HG03280 (cell line): ENCODE measurements around the gene NKD2.

Experiments
- ATAC-seq: cut with Tn5 transposase; IDR thresholded peaks from one replicate; pipeline ENCODE4 v1.9.1; 2021; ENCODE audit warnings: mild to moderate bottlenecking, moderate library complexity; ENCODE audit not compliant: unreplicated experiment

NKD2 gene

GRCh38 chr5:978054-978453 lies 30.5 kb upstream of the NKD2 start:
- ATAC-seq = no peak

DNA sequence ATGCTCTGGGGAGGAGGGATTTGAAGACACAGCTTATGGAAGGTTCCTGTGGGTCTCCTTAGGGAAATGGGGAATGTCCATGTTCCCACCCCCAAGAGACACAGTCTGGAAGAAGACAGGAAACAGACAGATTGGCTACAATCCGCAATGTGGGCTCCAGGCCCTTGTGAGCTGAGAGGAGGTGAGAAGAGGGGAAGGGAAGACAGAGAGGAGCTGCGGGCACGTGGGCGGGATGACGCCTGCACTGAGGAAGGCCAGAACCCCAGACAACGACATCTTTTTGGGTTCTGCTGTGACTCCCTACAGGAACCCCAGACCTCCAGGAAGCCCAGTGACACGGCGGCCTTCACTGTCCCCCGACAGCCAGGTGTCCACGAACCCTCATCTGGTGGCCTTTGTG lies 29.9 kb upstream of the NKD2 start:
- ATAC-seq = no peak

- ATAC-seq = no peak
These were observed 29.3 kb upstream of the NKD2 start for GRCh38 chr5:979100-979817.

GRCh38 chr5:980001-980588 lies 28.5 kb upstream of the NKD2 start:
- no peak for ATAC-seq

- ATAC-seq = no peak
These were observed 27.6 kb upstream of the NKD2 start for GRCh38 chr5:980966-981365.

DNA sequence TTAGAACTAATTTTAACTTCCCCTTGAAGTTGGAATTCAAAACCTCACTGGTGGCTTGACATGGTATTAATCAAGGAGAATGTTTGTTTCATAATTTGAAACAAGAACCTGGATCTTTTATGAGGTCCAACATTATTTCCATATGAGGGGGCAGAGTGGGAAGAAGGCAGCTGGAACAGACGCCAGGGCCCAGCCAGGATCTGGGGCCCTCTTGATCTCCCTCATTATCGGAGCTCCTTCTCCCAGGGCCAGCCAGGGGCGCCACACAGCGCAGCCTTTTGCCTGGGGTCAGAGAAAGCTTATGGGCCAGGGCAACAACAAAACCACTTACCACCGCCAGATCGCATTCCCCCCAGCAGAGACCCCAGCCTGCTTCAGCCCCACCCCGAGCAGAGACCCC lies 27.1 kb upstream of the NKD2 start:
- ATAC-seq = no peak

DNA sequence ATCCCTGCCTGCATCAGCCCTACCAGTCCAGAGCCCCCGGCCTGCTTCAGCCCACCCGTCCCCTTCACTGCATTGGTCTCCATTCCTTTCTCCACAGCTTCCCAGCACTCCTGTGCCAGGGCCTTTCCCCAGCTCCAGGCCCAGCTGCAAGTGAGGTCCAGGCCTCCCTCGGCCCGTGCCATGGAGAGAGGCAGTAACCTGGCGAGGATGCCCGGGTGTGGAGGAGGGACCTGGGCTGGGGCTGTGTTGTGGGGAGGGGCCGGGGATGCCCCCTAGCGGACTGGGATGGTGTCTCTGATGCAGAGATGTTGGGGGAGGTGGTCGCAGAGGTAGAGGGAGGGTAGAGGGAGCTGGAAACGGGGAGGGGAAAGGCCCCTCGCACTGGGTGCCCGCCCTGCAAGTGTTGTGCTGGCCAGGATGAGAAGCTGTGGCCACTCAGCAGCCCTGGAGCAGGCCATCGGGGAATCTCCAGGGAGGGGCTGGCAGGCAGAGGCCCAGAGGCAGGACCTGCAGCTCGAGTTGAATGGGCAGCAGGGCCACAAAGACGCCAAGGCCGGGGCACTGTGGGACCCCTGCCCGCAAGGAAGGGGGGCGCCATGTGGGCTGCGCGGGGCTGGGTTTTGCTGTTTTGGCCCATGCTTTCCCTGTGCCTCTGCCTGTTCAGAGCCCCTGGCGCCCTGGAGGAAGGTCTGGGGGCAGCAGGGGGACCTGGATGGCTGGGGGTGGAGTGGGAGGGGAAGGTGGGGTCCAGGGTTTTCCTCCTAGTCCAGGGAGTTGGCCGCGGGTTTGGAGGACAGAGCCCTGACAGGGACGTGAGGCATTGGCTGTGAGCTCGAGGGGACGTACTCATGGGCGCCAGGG lies 26.0 kb upstream of the NKD2 start:
- no peak for ATAC-seq

DNA sequence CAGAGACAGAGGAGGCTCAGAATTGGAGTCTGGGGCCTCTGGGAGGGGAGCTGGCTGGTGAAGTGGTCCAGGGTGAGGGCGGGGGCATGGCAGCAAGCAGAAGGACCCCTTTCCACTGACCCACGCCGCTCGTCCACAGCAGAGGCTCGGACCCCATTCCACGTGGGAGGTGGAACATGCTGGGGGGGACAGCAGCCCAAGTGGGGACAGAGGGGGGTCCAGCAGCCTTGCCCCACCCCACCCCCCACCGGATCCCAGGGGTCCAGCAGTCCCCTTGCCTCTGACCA lies 25.4 kb upstream of the NKD2 start:
- no peak for ATAC-seq

DNA sequence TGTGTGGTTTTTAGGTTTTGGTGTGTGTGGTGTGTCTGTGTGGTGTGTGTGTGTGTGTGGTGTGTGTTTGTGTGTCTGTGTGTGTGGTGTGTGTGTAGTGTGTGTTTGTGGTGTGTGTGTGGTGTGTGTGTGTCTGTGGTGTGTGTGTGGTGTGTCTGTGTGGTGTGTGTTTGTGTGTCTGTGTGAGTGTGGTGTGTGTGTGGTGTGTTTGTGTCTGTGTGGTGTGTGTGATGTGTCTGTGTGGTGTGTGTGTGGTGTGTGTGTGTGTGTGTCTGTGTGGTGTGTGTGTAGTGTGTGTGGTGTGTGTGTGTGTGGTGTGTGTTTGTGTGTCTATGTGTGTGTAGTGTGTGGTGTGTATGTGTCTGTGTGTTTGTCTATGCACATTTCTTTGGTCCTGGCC lies 25.0 kb upstream of the NKD2 start:
- no peak for ATAC-seq

DNA sequence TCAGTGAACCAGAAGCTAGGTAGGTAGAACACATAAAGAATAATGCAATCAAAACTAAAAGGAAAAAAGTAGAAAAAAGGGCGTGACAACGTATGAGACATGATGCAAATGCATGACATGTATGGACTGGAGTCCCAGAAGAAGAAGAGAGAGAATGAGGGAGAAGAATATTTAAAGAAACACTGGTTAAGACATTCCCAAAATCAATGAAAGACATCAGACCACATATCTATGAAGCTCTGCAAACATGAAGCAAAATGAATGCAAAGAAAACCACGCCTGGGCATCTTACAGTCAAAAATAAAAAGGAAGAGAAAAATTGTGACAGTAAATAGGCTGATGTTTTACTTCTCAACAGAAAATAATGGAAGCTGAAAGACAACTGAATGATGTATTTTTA lies 23.8 kb upstream of the NKD2 start:
- ATAC-seq = no peak

DNA sequence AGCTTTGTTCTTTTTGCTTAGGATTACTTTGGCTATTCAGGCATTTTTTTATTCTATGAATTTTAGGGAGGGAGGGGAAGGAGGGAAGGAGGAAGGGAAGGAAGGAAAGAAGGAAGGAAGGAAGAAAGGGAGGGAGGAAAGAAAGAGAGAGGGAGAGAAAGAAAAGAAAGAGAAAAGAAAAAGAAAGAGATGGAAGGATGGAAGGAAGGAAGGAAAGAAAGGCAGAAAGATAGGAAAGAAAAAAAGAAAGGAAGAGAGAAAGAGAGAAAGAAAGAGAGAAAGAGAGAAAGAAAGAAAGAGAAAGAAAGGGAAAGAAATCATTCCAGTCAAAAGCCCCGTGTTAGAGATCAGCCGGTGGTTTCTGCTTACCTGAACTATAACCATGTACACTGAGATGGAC lies 20.8 kb upstream of the NKD2 start:
- ATAC-seq = no peak

DNA sequence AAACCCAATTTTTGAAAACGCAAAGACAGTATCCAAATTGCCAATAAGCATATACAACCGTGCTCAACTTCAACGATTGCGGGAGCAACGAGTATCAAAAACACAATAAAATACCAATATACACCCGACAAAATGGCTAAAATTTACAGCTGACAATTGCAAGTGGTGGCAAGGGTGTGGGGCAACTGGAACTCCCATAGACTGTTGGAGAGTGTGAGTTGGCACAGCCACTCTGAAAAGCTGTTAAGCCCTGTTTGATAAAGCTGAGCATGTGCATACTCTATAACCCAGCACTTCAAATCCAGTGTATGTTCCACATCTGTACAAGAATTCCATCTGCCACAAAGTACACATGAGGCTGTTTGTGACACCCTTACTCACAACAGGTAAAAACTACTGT lies 20.3 kb upstream of the NKD2 start:
- no peak for ATAC-seq

DNA sequence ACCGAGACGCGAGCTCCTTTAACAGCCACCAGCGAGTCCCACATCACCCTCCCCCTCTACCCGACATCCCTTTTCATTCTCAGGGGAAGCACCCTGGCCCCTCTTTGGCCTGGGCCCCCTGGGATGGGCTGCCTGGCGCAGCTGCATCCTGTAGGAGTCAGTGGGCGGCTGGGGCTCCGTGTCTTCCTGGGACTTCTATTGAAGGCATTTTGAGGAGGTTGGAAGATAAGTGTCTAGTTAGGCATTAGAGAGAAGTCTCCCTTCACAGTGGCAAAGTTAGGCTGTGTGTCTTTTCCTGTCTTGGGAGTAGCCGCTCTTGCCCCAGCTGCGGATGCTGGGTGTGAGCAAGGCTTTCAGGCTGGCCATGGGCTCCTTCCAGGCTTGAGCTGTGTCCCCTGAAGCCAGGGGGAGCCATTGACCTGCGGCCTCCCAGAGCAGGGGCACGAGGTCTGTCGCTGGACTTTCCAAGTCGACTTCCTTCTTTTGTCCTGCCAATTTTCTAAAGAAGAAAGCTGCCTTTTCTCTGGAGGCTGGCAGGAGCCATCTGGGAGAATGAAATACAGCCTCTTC lies 18.6 kb upstream of the NKD2 start:
- no peak for ATAC-seq

GRCh38 chr5:991472-992267 lies 16.9 kb upstream of the NKD2 start:
- ATAC-seq = no peak

DNA sequence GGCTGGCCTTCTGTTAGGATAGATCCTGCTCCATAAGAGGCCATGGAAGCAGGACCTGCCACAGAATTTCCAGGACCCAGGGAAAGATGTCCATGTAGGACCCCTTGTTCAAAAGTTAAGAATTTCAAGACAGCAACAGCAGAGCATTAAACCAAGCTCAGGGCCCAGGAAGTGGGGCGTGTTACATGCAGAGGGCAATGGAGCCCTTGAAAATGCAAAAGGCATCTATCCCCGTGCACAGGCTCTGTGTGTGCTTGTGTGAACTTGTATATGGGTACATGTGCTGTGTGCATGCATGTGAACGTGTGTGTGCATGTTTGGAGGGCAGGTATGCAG lies 14.4 kb upstream of the NKD2 start:
- no peak for ATAC-seq

- ATAC-seq = no peak
These were observed 13.8 kb upstream of the NKD2 start for GRCh38 chr5:994821-995220.

DNA sequence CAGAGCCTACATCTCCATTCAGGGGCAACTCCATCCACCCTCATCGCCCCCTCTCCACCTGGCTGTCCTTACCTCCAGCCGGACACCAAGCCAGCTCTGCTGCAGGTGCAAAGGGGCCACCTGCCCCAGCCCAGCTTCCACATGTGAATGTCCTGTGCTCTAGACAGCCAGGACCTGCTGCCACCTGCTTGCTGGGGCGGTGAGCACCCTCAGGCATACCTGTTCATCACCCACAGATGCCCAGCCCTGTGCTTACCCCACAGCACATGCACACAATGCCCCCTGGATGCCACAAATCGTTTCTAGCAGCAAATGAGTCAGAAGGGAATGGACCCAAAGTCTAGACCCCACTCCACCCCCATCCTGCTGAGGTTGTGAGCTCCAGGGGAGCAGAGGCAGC lies 13.3 kb upstream of the NKD2 start:
- ATAC-seq = no peak

GRCh38 chr5:997001-997474 lies 11.6 kb upstream of the NKD2 start:
- no peak for ATAC-seq

DNA sequence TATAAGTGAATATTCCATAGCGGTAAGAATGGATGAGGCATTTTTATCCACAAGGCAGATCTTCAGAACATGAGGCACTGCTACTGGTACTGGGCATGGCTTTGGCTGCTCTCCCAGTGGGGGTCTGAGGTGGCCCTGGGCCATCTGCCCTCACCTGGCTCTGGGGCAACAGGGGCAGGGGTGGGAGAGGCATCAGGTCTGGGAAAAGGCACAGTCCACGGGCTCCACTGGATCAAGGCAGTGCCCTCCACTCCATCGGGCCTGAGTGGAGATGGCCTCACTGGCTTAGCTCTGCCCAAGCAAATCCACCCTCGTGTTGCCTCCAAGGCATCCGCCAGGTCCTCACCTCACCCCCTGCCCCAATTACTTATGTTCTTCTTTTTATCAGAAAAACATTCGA lies 10.9 kb upstream of the NKD2 start:
- ATAC-seq = no peak

DNA sequence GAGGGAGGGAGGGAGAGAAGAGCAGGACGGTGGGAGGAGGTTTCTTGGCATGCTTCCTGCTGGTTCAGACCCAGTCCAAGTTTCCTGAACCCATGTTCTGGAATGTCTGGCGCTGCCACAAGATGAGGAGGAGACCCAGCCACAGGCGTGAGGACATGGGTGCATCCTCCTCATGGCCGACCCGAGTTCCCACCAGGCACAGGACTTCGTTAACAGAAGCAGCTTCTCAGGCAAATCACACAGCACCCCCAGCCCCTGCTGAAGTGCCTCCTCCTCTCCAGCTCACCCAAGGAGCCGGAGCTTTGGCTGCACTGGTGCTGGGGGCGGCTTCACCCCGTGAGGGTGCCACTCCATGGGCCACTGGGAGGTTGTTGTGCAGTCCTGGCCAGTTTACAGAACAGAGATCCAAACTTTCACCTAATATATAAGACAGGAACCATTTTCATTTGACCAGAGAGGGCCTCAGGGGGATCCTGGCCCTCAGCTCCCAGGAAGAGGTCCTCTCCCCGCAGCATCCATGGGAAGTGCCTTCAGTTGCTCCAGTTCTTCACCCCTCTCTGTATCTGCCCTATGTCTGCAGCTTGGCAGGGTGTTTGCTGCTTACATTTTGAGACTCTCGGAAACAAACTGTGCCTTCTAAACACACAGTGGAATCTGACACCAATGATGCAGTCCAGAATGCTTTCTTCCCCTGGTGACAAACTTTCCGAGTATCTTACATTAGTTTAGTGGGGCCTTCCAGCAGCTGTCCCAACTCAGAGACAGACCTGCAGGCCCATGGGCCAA lies 10.2 kb upstream of the NKD2 start:
- no peak for ATAC-seq
